ENCODE results near the gene FST. TPM values are rescaled to one million over a fixed set of nuclear protein-coding genes. Genes with fewer than 3 reads are reported as not detected.

Gene FST
- polyA plus RNA-seq, 1 experiment: 121 TPM

GRCh38 chr5:53472279-53472678 is 8.2 kb upstream of the FST start:
- CTCF ChIA-PET: interaction anchor here (1.1 to 1.4 kb wide), 3 partner anchors 301 to 772 kb away, joined by 3 read pairs; no protein-coding TSS in a partner anchor
- Histone ChIP-seq H3K27ac (ENCODE audit: low read depth, low read length) (no peak overlapping the region), H3K4me3 (ENCODE audit: low read depth, low read length) (no peak overlapping the region), H3K27me3 (ENCODE audit: control insufficient read depth, insufficient read depth, low read length) (no peaks in the 10 kb centered on the region), H3K9me3 (ENCODE audit: control insufficient read depth, insufficient read depth, low read length) (no peaks in the 10 kb centered on the region)
- DNase-seq (ENCODE audit: low read depth, low spot score): no peak
- TF ChIP-seq, protein P1, sequence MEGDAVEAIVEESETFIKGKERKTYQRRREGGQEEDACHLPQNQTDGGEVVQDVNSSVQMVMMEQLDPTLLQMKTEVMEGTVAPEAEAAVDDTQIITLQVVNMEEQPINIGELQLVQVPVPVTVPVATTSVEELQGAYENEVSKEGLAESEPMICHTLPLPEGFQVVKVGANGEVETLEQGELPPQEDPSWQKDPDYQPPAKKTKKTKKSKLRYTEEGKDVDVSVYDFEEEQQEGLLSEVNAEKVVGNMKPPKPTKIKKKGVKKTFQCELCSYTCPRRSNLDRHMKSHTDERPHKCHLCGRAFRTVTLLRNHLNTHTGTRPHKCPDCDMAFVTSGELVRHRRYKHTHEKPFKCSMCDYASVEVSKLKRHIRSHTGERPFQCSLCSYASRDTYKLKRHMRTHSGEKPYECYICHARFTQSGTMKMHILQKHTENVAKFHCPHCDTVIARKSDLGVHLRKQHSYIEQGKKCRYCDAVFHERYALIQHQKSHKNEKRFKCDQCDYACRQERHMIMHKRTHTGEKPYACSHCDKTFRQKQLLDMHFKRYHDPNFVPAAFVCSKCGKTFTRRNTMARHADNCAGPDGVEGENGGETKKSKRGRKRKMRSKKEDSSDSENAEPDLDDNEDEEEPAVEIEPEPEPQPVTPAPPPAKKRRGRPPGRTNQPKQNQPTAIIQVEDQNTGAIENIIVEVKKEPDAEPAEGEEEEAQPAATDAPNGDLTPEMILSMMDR (IDR thresholded peaks at IDR 0.05; ENCODE audit: low read depth, low read length): no peak
- POLR2A ChIA-PET: no interaction called here

DNA sequence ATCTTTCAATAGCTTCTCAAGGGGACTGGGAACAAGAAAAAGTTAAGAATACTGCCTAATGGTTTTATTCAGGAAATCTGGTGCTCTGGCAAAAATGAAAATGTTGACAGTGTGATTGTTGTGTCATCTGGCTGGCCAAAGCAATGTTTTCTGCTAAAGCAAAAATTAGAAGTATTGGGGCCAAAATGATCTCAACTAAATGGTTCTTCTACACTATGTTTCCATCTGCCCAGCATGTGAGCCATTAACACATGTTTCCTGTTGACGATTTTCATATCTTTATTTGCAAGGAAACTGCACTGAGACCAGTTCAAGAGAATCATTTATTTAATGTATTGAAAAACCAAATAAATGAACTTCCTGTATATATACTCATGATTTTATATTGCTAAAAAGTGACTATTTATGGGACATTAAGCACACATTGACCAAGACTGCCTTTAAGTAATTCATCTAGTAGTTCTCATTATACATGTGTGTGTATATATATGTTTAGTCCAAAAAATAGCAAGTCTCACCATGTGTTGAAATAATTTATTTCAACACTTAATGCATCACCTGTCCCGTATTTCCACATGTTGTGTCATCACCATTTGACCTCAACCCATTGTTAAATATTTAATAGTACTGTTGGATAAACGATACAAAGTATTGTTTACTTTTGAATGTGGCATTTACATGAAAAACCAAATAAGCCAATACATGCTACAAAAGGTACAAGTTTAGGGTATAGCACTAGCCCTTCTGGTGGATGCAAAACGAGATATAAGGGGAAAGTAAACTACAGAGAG is 7.5 kb upstream of the FST start:
- ChIA-PET POLR2A (no interaction called here), CTCF (interaction anchor here (1.1 to 1.4 kb wide), 3 partner anchors 302 to 771 kb away, joined by 3 read pairs; no protein-coding TSS in a partner anchor)
- H3K9me3 ChIP-seq (ENCODE audit: control insufficient read depth, insufficient read depth, low read length): no peaks in the 10 kb centered on the region
- no peak for DNase-seq (ENCODE audit: low read depth, low spot score)
- H3K27me3 ChIP-seq (ENCODE audit: control insufficient read depth, insufficient read depth, low read length): no peaks in the 10 kb centered on the region
- TF ChIP-seq, protein P1 (IDR thresholded peaks at IDR 0.05; ENCODE audit: low read depth, low read length): no peak
- no peak overlapping the region for H3K4me3 ChIP-seq (ENCODE audit: low read depth, low read length)
- no peak overlapping the region for H3K27ac ChIP-seq (ENCODE audit: low read depth, low read length)

DNA sequence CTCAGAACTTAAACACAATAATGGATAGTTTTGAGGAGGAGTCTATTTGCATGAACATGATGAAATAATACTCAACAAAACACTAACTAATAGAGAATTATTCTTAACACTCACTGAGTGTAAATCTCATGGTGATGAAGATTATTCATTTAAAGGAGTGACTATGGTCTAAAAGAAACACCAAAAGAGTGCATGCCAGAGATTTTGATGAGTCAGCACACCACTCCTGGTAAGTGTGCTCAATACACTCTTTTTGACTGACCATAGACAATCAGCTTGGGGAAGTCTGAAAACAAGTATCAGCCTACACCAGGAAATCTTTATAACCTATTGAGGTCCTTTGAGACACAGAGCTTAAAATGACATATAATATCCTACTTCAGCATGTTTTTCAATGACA is 6.8 kb upstream of the FST start:
- Histone ChIP-seq H3K27me3 (ENCODE audit: control insufficient read depth, insufficient read depth, low read length) (no peaks in the 10 kb centered on the region), H3K9me3 (ENCODE audit: control insufficient read depth, insufficient read depth, low read length) (no peaks in the 10 kb centered on the region), H3K27ac (ENCODE audit: low read depth, low read length) (no peak overlapping the region), H3K4me3 (ENCODE audit: low read depth, low read length) (no peak overlapping the region)
- TF ChIP-seq, protein P1 (IDR thresholded peaks at IDR 0.05; ENCODE audit: low read depth, low read length): no peak
- ChIA-PET POLR2A (no interaction called here), CTCF (interaction anchor here (0.6 to 0.7 kb wide), 2 partner anchors 48 to 83 kb away, joined by 3 read pairs; no protein-coding TSS in a partner anchor)
- DNase-seq (ENCODE audit: low read depth, low spot score): no peak

GRCh38 chr5:53475320-53475719 is 5.1 kb upstream of the FST start:
- Histone ChIP-seq H3K27me3 (ENCODE audit: control insufficient read depth, insufficient read depth, low read length) (no peaks in the 10 kb centered on the region), H3K27ac (ENCODE audit: low read depth, low read length) (no peak overlapping the region), H3K9me3 (ENCODE audit: control insufficient read depth, insufficient read depth, low read length) (no peaks in the 10 kb centered on the region; the same call in 1 of the 2 replicates), H3K4me3 (ENCODE audit: low read depth, low read length) (no peak overlapping the region)
- ChIA-PET CTCF (interaction anchor here (0.6 to 3.6 kb wide), 3 partner anchors 213 to 754 kb away, joined by 3 to 14 read pairs (median 4); no protein-coding TSS in a partner anchor), POLR2A (no interaction called here)
- DNase-seq (ENCODE audit: low read depth, low spot score): no peak
- TF ChIP-seq, protein P1 (IDR thresholded peaks at IDR 0.05; ENCODE audit: low read depth, low read length): no peak

GRCh38 chr5:53476019-53476418 is 4.4 kb upstream of the FST start:
- Histone ChIP-seq H3K4me3 (ENCODE audit: low read depth, low read length) (no peak overlapping the region), H3K27ac (ENCODE audit: low read depth, low read length) (no peak overlapping the region), H3K27me3 (ENCODE audit: control insufficient read depth, insufficient read depth, low read length) (no peaks in the 10 kb centered on the region), H3K9me3 (ENCODE audit: control insufficient read depth, insufficient read depth, low read length) (no peaks in the 10 kb centered on the region; the same call in 1 of the 2 replicates)
- ChIA-PET POLR2A (interaction anchor here (0.6 kb wide), 1 partner anchor 834 kb away, joined by 3 read pairs; the partner anchor contains the start of gene ARL15), CTCF (interaction anchor here (0.6 to 3.6 kb wide), 3 partner anchors 306 to 758 kb away, joined by 3 to 14 read pairs (median 7); no protein-coding TSS in a partner anchor)
- TF ChIP-seq, protein P1 (IDR thresholded peaks at IDR 0.05; ENCODE audit: low read depth, low read length): no peak
- no peak for DNase-seq (ENCODE audit: low read depth, low spot score)

All from AG04450 (cell line).